HEK293 (cell line): ENCODE data around the gene FTCD.

Experiments
- CTCF ChIA-PET: fragments of 350-600 bp; formaldehyde crosslinking; extraction: SDS; loops from one replicate; lab custom pipeline; 2021; ENCODE audit warnings: antibody characterized with exemption; lab: Yijun Ruan, JAX
- POLR2A ChIA-PET: fragments of 300-600 bp; formaldehyde crosslinking; extraction: SDS; loops from one replicate; lab custom pipeline; 2020; ENCODE audit warnings: antibody characterized with exemption, inconsistent platforms; lab: Yijun Ruan, JAX
- H3K27ac ChIP-seq: fragments of 200-500 bp; sonication (Bioruptor generic); 2 replicates; pipeline ENCODE4 v1.5.1; 2014; ENCODE audit warnings: low read depth, low read length, control low read depth, inconsistent platforms; ENCODE audit errors: extremely low read depth
- H3K36me3 ChIP-seq, 2 experiments: fragments of 200-500 bp in 1 of 2; sonication (Bioruptor generic) in 1 of 2; 1 replicate in 1 of 2; 2 replicates in 1 of 2; pipeline ENCODE4 v1.5.1; 2014 to 2017; ENCODE audit warnings: inconsistent platforms in 2 of 2, low read length in 2 of 2; ENCODE audit not compliant: control insufficient read depth in 2 of 2, insufficient read depth in 1 of 2
- H3K4me1 ChIP-seq: fragments of 200-500 bp; sonication (Bioruptor generic); 2 replicates; pipeline ENCODE4 v1.5.1; 2014; ENCODE audit warnings: mild to moderate bottlenecking, low read length, inconsistent platforms; ENCODE audit not compliant: control insufficient read depth, insufficient read depth
- H3K4me3 ChIP-seq: 2 replicates; pipeline ENCODE4 v1.5.1; 2011; ENCODE audit warnings: low read depth, mild to moderate bottlenecking, control low read depth, low read length, moderate library complexity
- H3K9me3 ChIP-seq: fragments of 200-500 bp; sonication (Bioruptor generic); 2 replicates; pipeline ENCODE4 v1.5.1; 2014; ENCODE audit warnings: low read depth, low read length, inconsistent platforms; ENCODE audit not compliant: control insufficient read depth, insufficient read depth
- GLIS1 ChIP-seq: fragments of 450-650 bp; formaldehyde crosslinking; IDR thresholded peaks from 2 replicates; pipeline ENCODE4 v1.5.1; 2016; ENCODE audit warnings: missing biosample characterization, missing genetic modification characterization
- HOXA7 ChIP-seq: sonication (generic); formaldehyde crosslinking; IDR thresholded peaks from 2 replicates; pipeline ENCODE4 v1.8.1; 2022; ENCODE audit warnings: missing genetic modification reagents, borderline replicate concordance
- KLF16 ChIP-seq: fragments of 450-650 bp; formaldehyde crosslinking; IDR thresholded peaks from 2 replicates; pipeline ENCODE4 v1.5.1; 2017; ENCODE audit warnings: missing biosample characterization, missing genetic modification characterization
- KLF7 ChIP-seq: fragments of 450-650 bp; formaldehyde crosslinking; IDR thresholded peaks from 2 replicates; pipeline ENCODE4 v1.5.1; 2016; ENCODE audit warnings: missing biosample characterization, missing genetic modification characterization, borderline replicate concordance
- OVOL3 ChIP-seq: fragments of 450-650 bp; formaldehyde crosslinking; IDR thresholded peaks from 2 replicates; pipeline ENCODE4 v1.5.1; 2016; ENCODE audit warnings: missing biosample characterization, missing genetic modification characterization
- WT1 ChIP-seq: fragments of 450-650 bp; formaldehyde crosslinking; IDR thresholded peaks from 2 replicates; pipeline ENCODE4 v1.5.1; 2016; ENCODE audit warnings: missing biosample characterization, missing genetic modification characterization
- ZBTB7A ChIP-seq: fragments of 450-650 bp; formaldehyde crosslinking; IDR thresholded peaks from 2 replicates; pipeline ENCODE4 v1.5.1; 2016; ENCODE audit warnings: low read depth, missing biosample characterization, missing genetic modification characterization
- ZFP69B ChIP-seq: fragments of 450-650 bp; formaldehyde crosslinking; IDR thresholded peaks from 2 replicates; pipeline ENCODE4 v1.5.1; 2016; ENCODE audit warnings: missing biosample characterization, missing genetic modification characterization
- ZNF10 ChIP-seq: fragments of 450-650 bp; formaldehyde crosslinking; IDR thresholded peaks from 2 replicates; pipeline ENCODE4 v1.5.1; 2017; ENCODE audit warnings: missing biosample characterization, missing genetic modification characterization
- ZNF112 ChIP-seq: fragments of 450-650 bp; formaldehyde crosslinking; IDR thresholded peaks from 2 replicates; pipeline ENCODE4 v1.5.0; 2017; ENCODE audit warnings: missing biosample characterization, missing genetic modification characterization
- ZNF155 ChIP-seq: fragments of 450-650 bp; formaldehyde crosslinking; IDR thresholded peaks from 2 replicates; pipeline ENCODE4 v1.5.1; 2016; ENCODE audit warnings: missing biosample characterization, missing genetic modification characterization
- ZNF184 ChIP-seq: fragments of 450-650 bp; IDR thresholded peaks from 2 replicates; pipeline ENCODE4 v1.5.1; 2018; ENCODE audit warnings: missing biosample characterization, mild to moderate bottlenecking, missing genetic modification characterization
- ZNF239 ChIP-seq: fragments of 450-650 bp; formaldehyde crosslinking; IDR thresholded peaks from 2 replicates; pipeline ENCODE4 v1.5.1; 2016; ENCODE audit warnings: missing biosample characterization, missing genetic modification characterization
- ZNF324 ChIP-seq: fragments of 450-650 bp; formaldehyde crosslinking; IDR thresholded peaks from 2 replicates; pipeline ENCODE4 v1.5.1; 2016; ENCODE audit warnings: missing biosample characterization, missing genetic modification characterization
- ZNF335 ChIP-seq: fragments of 450-650 bp; formaldehyde crosslinking; conservative IDR thresholded peaks from 2 replicates; pipeline ENCODE4 v1.5.1; 2016; ENCODE audit warnings: missing biosample characterization, missing genetic modification characterization
- ZNF416 ChIP-seq: fragments of 450-650 bp; formaldehyde crosslinking; IDR thresholded peaks from 2 replicates; pipeline ENCODE4 v1.5.1; 2016; ENCODE audit warnings: missing biosample characterization, missing genetic modification characterization
- ZNF555 ChIP-seq: fragments of 450-650 bp; formaldehyde crosslinking; conservative IDR thresholded peaks from 2 replicates; pipeline ENCODE4 v1.5.1; 2017; ENCODE audit warnings: missing biosample characterization, mild to moderate bottlenecking, missing genetic modification characterization, inconsistent platforms
- ZNF558 ChIP-seq: fragments of 450-650 bp; formaldehyde crosslinking; IDR thresholded peaks from 2 replicates; pipeline ENCODE4 v1.5.1; 2016; ENCODE audit warnings: missing biosample characterization, missing genetic modification characterization
- ZNF610 ChIP-seq: fragments of 450-650 bp; formaldehyde crosslinking; IDR thresholded peaks from 2 replicates; pipeline ENCODE4 v1.5.1; 2016; ENCODE audit warnings: missing biosample characterization, missing genetic modification characterization, borderline replicate concordance
- ZNF626 ChIP-seq: fragments of 450-650 bp; sonication (Bioruptor Pico); formaldehyde crosslinking; IDR thresholded peaks from 2 replicates; pipeline ENCODE4 v1.5.1; 2018; ENCODE audit warnings: missing biosample characterization, missing genetic modification characterization, inconsistent platforms
- ZNF670 ChIP-seq: fragments of 450-650 bp; formaldehyde crosslinking; IDR thresholded peaks from 2 replicates; pipeline ENCODE4 v1.5.1; 2016; ENCODE audit warnings: missing biosample characterization, missing genetic modification characterization, low read depth
- ZNF837 ChIP-seq: fragments of 450-650 bp; formaldehyde crosslinking; IDR thresholded peaks from 2 replicates; pipeline ENCODE4 v1.5.1; 2016; ENCODE audit warnings: missing biosample characterization, missing genetic modification characterization
- TF ChIP-seq, protein P1 (sequence below): fragments of 450-650 bp; formaldehyde crosslinking; optimal IDR thresholded peaks from 2 replicates; pipeline ENCODE3; 2016; ENCODE audit warnings: missing biosample characterization, mild to moderate bottlenecking, missing genetic modification characterization
- TF ChIP-seq, protein P2 (sequence below): fragments of 450-650 bp; formaldehyde crosslinking; IDR thresholded peaks from 2 replicates; pipeline ENCODE4 v1.5.1; 2016; ENCODE audit warnings: missing biosample characterization, missing genetic modification characterization, borderline replicate concordance
- TF ChIP-seq, protein P3 (sequence below): fragments of 450-650 bp; formaldehyde crosslinking; IDR thresholded peaks from 2 replicates; pipeline ENCODE4 v1.5.1; 2016; ENCODE audit warnings: missing biosample characterization, missing genetic modification characterization
- TF ChIP-seq, protein P4 (sequence below): fragments of 450-650 bp; formaldehyde crosslinking; IDR thresholded peaks from 2 replicates; pipeline ENCODE4 v1.5.1; 2016; ENCODE audit warnings: missing biosample characterization, missing genetic modification characterization

Gene FTCD

DNA sequence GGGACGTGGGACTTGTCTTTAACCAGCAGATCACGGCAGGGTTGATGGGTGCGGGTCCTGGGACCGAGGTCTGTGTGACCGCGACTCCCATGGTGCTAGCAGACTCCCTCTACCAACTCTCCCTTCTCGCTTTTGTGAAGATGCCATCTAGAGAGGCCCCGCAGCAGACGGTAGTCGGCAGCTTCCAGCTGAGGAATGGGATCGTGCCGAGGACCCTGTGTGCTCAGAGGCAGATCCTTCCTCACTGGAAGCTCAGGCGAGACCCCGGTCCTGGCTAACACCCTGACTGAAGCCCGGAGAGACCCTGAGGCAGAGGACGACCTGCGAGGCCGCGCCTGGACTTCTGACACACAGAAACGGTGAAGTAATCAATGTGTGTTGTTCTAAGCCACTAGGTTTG, 41.4 kb upstream of the FTCD start:
- ChIA-PET CTCF (no interaction called here), POLR2A (no interaction called here)
- H3K27ac ChIP-seq: no peak overlapping the region
- TF ChIP-seq, protein P1, sequence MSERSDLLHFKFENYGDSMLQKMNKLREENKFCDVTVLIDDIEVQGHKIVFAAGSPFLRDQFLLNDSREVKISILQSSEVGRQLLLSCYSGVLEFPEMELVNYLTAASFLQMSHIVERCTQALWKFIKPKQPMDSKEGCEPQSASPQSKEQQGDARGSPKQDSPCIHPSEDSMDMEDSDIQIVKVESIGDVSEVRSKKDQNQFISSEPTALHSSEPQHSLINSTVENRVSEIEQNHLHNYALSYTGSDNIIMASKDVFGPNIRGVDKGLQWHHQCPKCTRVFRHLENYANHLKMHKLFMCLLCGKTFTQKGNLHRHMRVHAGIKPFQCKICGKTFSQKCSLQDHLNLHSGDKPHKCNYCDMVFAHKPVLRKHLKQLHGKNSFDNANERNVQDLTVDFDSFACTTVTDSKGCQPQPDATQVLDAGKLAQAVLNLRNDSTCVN (tag by site-specific recombination): no peak
- TF ChIP-seq ZNF626 (tag by site-specific recombination) (no peak), ZFP69B (no peak), ZNF558 (tag by site-specific recombination) (no peak), ZNF670 (tag by site-specific recombination) (no peak), ZNF239 (tag by site-specific recombination) (no peak), ZNF324 (tag by site-specific recombination) (no peak), KLF7 (tag by site-specific recombination) (no peak), ZNF610 (no peak), ZNF10 (tag by site-specific recombination) (no peak)
- TF ChIP-seq, protein P2, sequence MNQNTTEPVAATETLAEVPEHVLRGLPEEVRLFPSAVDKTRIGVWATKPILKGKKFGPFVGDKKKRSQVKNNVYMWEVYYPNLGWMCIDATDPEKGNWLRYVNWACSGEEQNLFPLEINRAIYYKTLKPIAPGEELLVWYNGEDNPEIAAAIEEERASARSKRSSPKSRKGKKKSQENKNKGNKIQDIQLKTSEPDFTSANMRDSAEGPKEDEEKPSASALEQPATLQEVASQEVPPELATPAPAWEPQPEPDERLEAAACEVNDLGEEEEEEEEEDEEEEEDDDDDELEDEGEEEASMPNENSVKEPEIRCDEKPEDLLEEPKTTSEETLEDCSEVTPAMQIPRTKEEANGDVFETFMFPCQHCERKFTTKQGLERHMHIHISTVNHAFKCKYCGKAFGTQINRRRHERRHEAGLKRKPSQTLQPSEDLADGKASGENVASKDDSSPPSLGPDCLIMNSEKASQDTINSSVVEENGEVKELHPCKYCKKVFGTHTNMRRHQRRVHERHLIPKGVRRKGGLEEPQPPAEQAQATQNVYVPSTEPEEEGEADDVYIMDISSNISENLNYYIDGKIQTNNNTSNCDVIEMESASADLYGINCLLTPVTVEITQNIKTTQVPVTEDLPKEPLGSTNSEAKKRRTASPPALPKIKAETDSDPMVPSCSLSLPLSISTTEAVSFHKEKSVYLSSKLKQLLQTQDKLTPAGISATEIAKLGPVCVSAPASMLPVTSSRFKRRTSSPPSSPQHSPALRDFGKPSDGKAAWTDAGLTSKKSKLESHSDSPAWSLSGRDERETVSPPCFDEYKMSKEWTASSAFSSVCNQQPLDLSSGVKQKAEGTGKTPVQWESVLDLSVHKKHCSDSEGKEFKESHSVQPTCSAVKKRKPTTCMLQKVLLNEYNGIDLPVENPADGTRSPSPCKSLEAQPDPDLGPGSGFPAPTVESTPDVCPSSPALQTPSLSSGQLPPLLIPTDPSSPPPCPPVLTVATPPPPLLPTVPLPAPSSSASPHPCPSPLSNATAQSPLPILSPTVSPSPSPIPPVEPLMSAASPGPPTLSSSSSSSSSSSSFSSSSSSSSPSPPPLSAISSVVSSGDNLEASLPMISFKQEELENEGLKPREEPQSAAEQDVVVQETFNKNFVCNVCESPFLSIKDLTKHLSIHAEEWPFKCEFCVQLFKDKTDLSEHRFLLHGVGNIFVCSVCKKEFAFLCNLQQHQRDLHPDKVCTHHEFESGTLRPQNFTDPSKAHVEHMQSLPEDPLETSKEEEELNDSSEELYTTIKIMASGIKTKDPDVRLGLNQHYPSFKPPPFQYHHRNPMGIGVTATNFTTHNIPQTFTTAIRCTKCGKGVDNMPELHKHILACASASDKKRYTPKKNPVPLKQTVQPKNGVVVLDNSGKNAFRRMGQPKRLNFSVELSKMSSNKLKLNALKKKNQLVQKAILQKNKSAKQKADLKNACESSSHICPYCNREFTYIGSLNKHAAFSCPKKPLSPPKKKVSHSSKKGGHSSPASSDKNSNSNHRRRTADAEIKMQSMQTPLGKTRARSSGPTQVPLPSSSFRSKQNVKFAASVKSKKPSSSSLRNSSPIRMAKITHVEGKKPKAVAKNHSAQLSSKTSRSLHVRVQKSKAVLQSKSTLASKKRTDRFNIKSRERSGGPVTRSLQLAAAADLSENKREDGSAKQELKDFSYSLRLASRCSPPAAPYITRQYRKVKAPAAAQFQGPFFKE (tag by site-specific recombination): no peak
- TF ChIP-seq, all 188 proteins: peak for 0
- H3K4me1 ChIP-seq: no peaks in the 10 kb centered on the region
- no peak overlapping the region for H3K4me3 ChIP-seq
- H3K9me3 ChIP-seq: no peaks in the 10 kb centered on the region
- peaks cover 19 to 60% of the 10 kb centered on the region in 2 experiments; a peak in 2 of 3 replicates for H3K36me3 ChIP-seq

GRCh38 chr21:46195595-46196195, 40.3 kb upstream of the FTCD start:
- POLR2A ChIA-PET: no interaction called here
- Histone ChIP-seq H3K4me1 (no peaks in the 10 kb centered on the region), H3K36me3 (peaks cover 19 to 61% of the 10 kb centered on the region in 2 experiments; a peak in 2 of 3 replicates), H3K27ac (no peak overlapping the region), H3K9me3 (no peaks in the 10 kb centered on the region), H3K4me3 (no peak overlapping the region)
- CTCF ChIA-PET: no interaction called here
- no peak for TF ChIP-seq ZFP69B
- no peak for TF ChIP-seq ZNF112
- TF ChIP-seq ZNF837 (tag by site-specific recombination): no peak
- no peak for TF ChIP-seq GLIS1
- TF ChIP-seq ZNF416 (tag by site-specific recombination): no peak
- no peak for TF ChIP-seq OVOL3
- TF ChIP-seq ZBTB7A (tag by site-specific recombination): no peak
- no peak for TF ChIP-seq KLF16 (tag by site-specific recombination)
- TF ChIP-seq, protein P3, sequence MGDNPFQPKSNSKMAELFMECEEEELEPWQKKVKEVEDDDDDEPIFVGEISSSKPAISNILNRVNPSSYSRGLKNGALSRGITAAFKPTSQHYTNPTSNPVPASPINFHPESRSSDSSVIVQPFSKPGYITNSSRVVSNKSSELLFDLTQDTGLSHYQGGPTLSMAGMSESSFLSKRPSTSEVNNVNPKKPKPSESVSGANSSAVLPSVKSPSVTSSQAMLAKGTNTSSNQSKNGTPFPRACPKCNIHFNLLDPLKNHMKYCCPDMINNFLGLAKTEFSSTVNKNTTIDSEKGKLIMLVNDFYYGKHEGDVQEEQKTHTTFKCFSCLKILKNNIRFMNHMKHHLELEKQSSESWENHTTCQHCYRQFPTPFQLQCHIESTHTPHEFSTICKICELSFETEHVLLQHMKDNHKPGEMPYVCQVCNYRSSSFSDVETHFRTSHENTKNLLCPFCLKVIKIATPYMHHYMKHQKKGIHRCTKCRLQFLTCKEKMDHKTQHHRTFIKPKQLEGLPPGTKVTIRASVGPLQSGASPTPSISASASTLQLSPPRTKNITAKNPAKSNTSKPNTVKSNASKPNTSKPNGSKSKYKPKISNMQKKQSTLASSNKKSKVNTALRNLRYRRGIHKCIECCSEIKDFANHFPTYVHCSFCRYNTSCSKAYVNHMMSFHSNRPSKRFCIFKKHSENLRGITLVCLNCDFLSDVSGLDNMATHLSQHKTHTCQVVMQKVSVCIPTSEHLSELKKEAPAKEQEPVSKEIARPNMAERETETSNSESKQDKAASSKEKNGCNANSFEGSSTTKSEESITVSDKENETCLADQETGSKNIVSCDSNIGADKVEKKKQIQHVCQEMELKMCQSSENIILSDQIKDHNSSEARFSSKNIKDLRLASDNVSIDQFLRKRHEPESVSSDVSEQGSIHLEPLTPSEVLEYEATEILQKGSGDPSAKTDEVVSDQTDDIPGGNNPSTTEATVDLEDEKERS (tag by site-specific recombination): no peak
- no peak for TF ChIP-seq ZNF335 (tag by site-specific recombination)
- no peak for TF ChIP-seq WT1 (tag by site-specific recombination)
- TF ChIP-seq ZNF555 (tag by site-specific recombination): no peak
- TF ChIP-seq ZNF670 (tag by site-specific recombination): no peak
- TF ChIP-seq, protein P4, sequence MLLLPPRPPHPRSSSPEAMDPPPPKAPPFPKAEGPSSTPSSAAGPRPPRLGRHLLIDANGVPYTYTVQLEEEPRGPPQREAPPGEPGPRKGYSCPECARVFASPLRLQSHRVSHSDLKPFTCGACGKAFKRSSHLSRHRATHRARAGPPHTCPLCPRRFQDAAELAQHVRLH (tag by site-specific recombination): no peak
- TF ChIP-seq HOXA7 (CRISPR knock-in tag): no peak
- TF ChIP-seq ZNF155: no peak
- no peak for TF ChIP-seq ZNF184 (tag by site-specific recombination)
